RWPE2 (cell line): ENCODE results near the gene DNAH9.

Experiments used
- ATAC-seq: fragments of 200-7000 bp; cut with Tn5 transposase; 3 replicates; pipeline ENCODE4 v1.9.1; 2021; ENCODE audit warnings: low read depth
- DNase-seq: peaks from one replicate; pipeline ENCODE4 v3.0.0-alpha.2; 2020; ENCODE audit warnings: low spot score
- H3K27ac ChIP-seq: fragments of 450-650 bp; 2 replicates; pipeline ENCODE4 v1.5.1; 2017; ENCODE audit warnings: mild to moderate bottlenecking; ENCODE audit not compliant: poor library complexity, severe bottlenecking
- H3K27me3 ChIP-seq: fragments of 250-450 bp; sonication (Bioruptor Pico); 2 replicates; pipeline ENCODE4 v1.5.1; 2021; ENCODE audit warnings: mild to moderate bottlenecking, moderate library complexity; ENCODE audit not compliant: insufficient read depth, poor library complexity, severe bottlenecking
- H3K36me3 ChIP-seq: fragments of 250-450 bp; sonication (Bioruptor Pico); 2 replicates; pipeline ENCODE4 v1.5.1; 2020; ENCODE audit warnings: low read depth, mild to moderate bottlenecking, moderate library complexity
- H3K4me1 ChIP-seq: fragments of 250-450 bp; sonication (Bioruptor Pico); 2 replicates; pipeline ENCODE4 v1.5.1; 2021; ENCODE audit warnings: mild to moderate bottlenecking, moderate library complexity; ENCODE audit not compliant: insufficient read depth, poor library complexity, severe bottlenecking
- H3K4me3 ChIP-seq: fragments of 250-450 bp; sonication (Bioruptor Pico); 2 replicates; pipeline ENCODE4 v1.5.1; 2021; ENCODE audit warnings: mild to moderate bottlenecking, moderate library complexity; ENCODE audit not compliant: severe bottlenecking
- H3K9me3 ChIP-seq: fragments of 250-450 bp; sonication (Bioruptor Pico); 2 replicates; pipeline ENCODE4 v1.5.1; 2021; ENCODE audit warnings: mild to moderate bottlenecking, moderate library complexity; ENCODE audit not compliant: severe bottlenecking
- TF ChIP-seq, protein P1 (sequence below): fragments of 450-650 bp; IDR thresholded peaks from one replicate; pipeline ENCODE4 v1.5.1; 2017; ENCODE audit warnings: mild to moderate bottlenecking, moderate library complexity; ENCODE audit not compliant: poor library complexity, severe bottlenecking

DNAH9 gene

GRCh38 chr17:11797803-11798202 lies 199.5 kb downstream of the DNAH9 start:
- no peak for DNase-seq
- H3K4me3 ChIP-seq = no peak overlapping the region
- H3K36me3 ChIP-seq = no peaks in the 10 kb centered on the region
- no peak for ATAC-seq
- no peaks in the 10 kb centered on the region for H3K4me1 ChIP-seq
- H3K9me3 ChIP-seq = no peaks in the 10 kb centered on the region
- H3K27ac ChIP-seq = no peak overlapping the region
- TF ChIP-seq, protein P1, sequence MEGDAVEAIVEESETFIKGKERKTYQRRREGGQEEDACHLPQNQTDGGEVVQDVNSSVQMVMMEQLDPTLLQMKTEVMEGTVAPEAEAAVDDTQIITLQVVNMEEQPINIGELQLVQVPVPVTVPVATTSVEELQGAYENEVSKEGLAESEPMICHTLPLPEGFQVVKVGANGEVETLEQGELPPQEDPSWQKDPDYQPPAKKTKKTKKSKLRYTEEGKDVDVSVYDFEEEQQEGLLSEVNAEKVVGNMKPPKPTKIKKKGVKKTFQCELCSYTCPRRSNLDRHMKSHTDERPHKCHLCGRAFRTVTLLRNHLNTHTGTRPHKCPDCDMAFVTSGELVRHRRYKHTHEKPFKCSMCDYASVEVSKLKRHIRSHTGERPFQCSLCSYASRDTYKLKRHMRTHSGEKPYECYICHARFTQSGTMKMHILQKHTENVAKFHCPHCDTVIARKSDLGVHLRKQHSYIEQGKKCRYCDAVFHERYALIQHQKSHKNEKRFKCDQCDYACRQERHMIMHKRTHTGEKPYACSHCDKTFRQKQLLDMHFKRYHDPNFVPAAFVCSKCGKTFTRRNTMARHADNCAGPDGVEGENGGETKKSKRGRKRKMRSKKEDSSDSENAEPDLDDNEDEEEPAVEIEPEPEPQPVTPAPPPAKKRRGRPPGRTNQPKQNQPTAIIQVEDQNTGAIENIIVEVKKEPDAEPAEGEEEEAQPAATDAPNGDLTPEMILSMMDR = no peak
- H3K27me3 ChIP-seq = no peaks in the 10 kb centered on the region

DNA sequence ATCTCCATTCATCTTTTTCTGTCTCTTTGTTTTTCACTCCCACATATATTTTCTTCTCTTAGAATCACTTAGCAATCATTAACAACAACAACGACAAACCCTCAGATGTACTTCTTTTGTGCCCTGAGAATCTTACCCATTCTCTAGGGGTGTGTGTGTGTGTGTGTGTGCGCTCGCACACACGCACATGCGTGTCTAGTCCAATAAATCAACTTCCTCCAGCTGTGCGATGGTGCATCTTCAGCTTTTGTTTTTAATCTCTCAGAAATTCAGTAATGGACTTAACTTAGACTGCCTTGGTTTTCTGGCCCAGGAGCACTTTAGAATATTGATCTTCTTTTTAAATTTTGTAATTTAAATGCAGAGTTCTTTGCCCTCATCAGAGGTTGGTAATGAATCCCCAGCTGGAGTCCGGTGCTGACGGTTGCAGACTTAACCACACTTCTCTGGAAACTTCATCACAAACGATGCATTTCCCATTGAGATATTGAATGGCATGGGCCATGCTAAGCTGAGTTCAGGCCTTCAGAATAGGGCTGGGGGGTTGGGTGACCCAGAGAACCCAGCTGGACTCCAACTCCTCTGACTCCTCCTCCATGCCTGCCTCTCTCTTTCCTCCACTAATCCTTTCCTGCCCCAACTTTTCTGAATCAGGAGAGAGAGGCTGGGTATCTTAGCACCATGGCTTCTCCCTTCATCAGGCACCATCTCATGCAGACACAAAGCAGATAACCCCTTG lies 205.1 kb downstream of the DNAH9 start:
- Histone ChIP-seq H3K27ac (no peak overlapping the region), H3K27me3 (no peaks in the 10 kb centered on the region), H3K9me3 (no peaks in the 10 kb centered on the region), H3K4me1 (no peaks in the 10 kb centered on the region), H3K4me3 (no peak overlapping the region), H3K36me3 (no peaks in the 10 kb centered on the region)
- TF ChIP-seq, protein P1 = no peak
- ATAC-seq (no peak), DNase-seq (no peak)

- no peaks in the 10 kb centered on the region for H3K36me3 ChIP-seq
- no peak overlapping the region for H3K4me3 ChIP-seq
- no peaks in the 10 kb centered on the region for H3K27me3 ChIP-seq
- H3K9me3 ChIP-seq = no peaks in the 10 kb centered on the region
- TF ChIP-seq, protein P1 = no peak
- ATAC-seq (no peak), DNase-seq (no peak)
- no peak overlapping the region for H3K27ac ChIP-seq
- no peaks in the 10 kb centered on the region for H3K4me1 ChIP-seq
Measured at GRCh38 chr17:11805138-11805537, 206.9 kb downstream of the DNAH9 start.

GRCh38 chr17:11805952-11806351 lies 207.7 kb downstream of the DNAH9 start:
- no peaks in the 10 kb centered on the region for H3K27me3 ChIP-seq
- ATAC-seq (no peak), DNase-seq (no peak)
- no peak overlapping the region for H3K27ac ChIP-seq
- no peaks in the 10 kb centered on the region for H3K4me1 ChIP-seq
- no peaks in the 10 kb centered on the region for H3K9me3 ChIP-seq
- H3K36me3 ChIP-seq = no peaks in the 10 kb centered on the region
- H3K4me3 ChIP-seq = no peak overlapping the region
- TF ChIP-seq, protein P1 = no peak

DNA sequence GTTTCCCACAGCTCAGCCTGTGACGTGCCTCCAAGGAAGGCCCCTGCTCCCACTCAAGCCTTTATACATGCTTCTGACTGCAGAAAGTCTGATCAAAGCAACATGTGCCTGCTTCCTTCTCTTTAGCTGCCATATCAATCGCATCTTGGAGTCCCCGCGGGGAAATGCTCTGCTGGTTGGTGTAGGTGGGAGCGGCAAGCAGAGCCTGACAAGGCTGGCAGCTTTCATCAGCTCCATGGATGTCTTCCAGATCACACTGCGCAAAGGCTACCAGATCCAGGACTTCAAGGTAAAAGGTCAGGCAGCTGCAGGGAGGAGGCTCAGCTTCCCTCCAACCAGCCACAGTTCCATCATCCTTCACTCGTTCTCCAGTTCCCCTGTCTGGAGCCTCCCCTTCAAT lies 209.3 kb downstream of the DNAH9 start:
- Histone ChIP-seq H3K27ac (no peak overlapping the region), H3K36me3 (no peaks in the 10 kb centered on the region), H3K4me3 (no peak overlapping the region), H3K4me1 (no peaks in the 10 kb centered on the region), H3K27me3 (no peaks in the 10 kb centered on the region), H3K9me3 (no peaks in the 10 kb centered on the region)
- DNase-seq (no peak), ATAC-seq (no peak)
- TF ChIP-seq, protein P1 = no peak
